Stimulated activated CD4-positive, alpha-beta T cell treated with anti-CD3 and anti-CD28 coated beads, Interleukin-2, amount 100 ng/mL, for 4 hours (primary cell): ENCODE results near the gene PGRMC2.

Experiments used
- DNase-seq: peaks from one replicate; pipeline ENCODE4 v3.0.0-alpha.2; 2020; ENCODE audit warnings: low read depth

Gene PGRMC2

GRCh38 chr4:128287141-128287870 is at the start of gene PGRMC2:
Gene PGRMC2 (minus strand): TSS chr4:128287813. CDS start chr4:128287790, 23 bp downstream.
- DNase-seq = no peak

- no peak for DNase-seq
Observed at GRCh38 chr4:128335541-128335940, 47.9 kb upstream of the PGRMC2 start.

- no peak for DNase-seq
Observed at GRCh38 chr4:128334256-128334655, 46.6 kb upstream of the PGRMC2 start.

- no peak for DNase-seq
Observed at GRCh38 chr4:128333309-128334018, 45.9 kb upstream of the PGRMC2 start.

GRCh38 chr4:128332081-128332480 is 44.5 kb upstream of the PGRMC2 start:
- no peak for DNase-seq

GRCh38 chr4:128329638-128330037 is 42.0 kb upstream of the PGRMC2 start:
- DNase-seq = no peak

GRCh38 chr4:128328106-128328505 is 40.5 kb upstream of the PGRMC2 start:
- DNase-seq = no peak

- DNase-seq = no peak
Observed at GRCh38 chr4:128323401-128323800, 35.8 kb upstream of the PGRMC2 start.

- DNase-seq = no peak
Observed at GRCh38 chr4:128322986-128323385, 35.4 kb upstream of the PGRMC2 start.

GRCh38 chr4:128322311-128322710 is 34.7 kb upstream of the PGRMC2 start:
- DNase-seq = no peak

GRCh38 chr4:128320656-128321055 is 33.0 kb upstream of the PGRMC2 start:
- DNase-seq = no peak

GRCh38 chr4:128315756-128316520 is 28.3 kb upstream of the PGRMC2 start:
- DNase-seq = no peak

GRCh38 chr4:128311659-128312403 is 24.2 kb upstream of the PGRMC2 start:
- no peak for DNase-seq

- DNase-seq = no peak
Observed at GRCh38 chr4:128310266-128310697, 22.7 kb upstream of the PGRMC2 start.

- DNase-seq = no peak
Observed at GRCh38 chr4:128309585-128309984, 22.0 kb upstream of the PGRMC2 start.

- no peak for DNase-seq
Observed at GRCh38 chr4:128308986-128309385, 21.4 kb upstream of the PGRMC2 start.

GRCh38 chr4:128307123-128307571 is 19.5 kb upstream of the PGRMC2 start:
- no peak for DNase-seq

- DNase-seq = no peak
Observed at GRCh38 chr4:128305942-128306341, 18.3 kb upstream of the PGRMC2 start.

- DNase-seq = no peak
Observed at GRCh38 chr4:128303986-128304385, 16.4 kb upstream of the PGRMC2 start.

GRCh38 chr4:128303405-128303785 is 15.8 kb upstream of the PGRMC2 start:
- DNase-seq = no peak

- DNase-seq = no peak
Observed at GRCh38 chr4:128301979-128302378, 14.4 kb upstream of the PGRMC2 start.

- no peak for DNase-seq
Observed at GRCh38 chr4:128299848-128300247, 12.2 kb upstream of the PGRMC2 start.
